HepG2 (cell line): ENCODE results near the gene UAP1L1. TPM values are rescaled to one million over a fixed set of nuclear protein-coding genes. Genes with fewer than 3 reads are reported as not detected.
A peak's percentile ranks its signal among the peaks of the same experiment; 100 is the strongest.

Experiments
- ELF3 ChIP-seq: IDR thresholded peaks from 2 replicates; pipeline ENCODE4 v1.6.1; 2016; ENCODE audit warnings: missing genetic modification reagents, missing compliant biosample characterization
- HDAC1 ChIP-seq: sonication (generic); formaldehyde crosslinking; IDR thresholded peaks from 2 replicates; pipeline ENCODE4 v1.5.1; 2020; ENCODE audit warnings: mild to moderate bottlenecking, missing genetic modification reagents
- KLF9 ChIP-seq: IDR thresholded peaks from 2 replicates; pipeline ENCODE4 v1.6.1; 2016; ENCODE audit warnings: low read depth
- NFAT5 ChIP-seq: sonication (generic); formaldehyde crosslinking; IDR thresholded peaks from 2 replicates; pipeline ENCODE4 v1.4.0; 2020; ENCODE audit warnings: missing genetic modification reagents
- NR3C1 ChIP-seq: sonication (generic); formaldehyde crosslinking; IDR thresholded peaks from 2 replicates; pipeline ENCODE4 v1.4.0; 2020; ENCODE audit warnings: missing genetic modification reagents
- PHF8 ChIP-seq: sonication (generic); formaldehyde crosslinking; IDR thresholded peaks from 2 replicates; pipeline ENCODE4 v1.5.0; 2020; ENCODE audit warnings: missing genetic modification reagents
- RBM22 ChIP-seq: fragments of 200-400 bp; formaldehyde crosslinking; optimal IDR thresholded peaks from 2 replicates; pipeline ENCODE3; 2017; ENCODE audit warnings: mild to moderate bottlenecking, low read length, moderate library complexity
- REPIN1 ChIP-seq: sonication (generic); formaldehyde crosslinking; IDR thresholded peaks from 2 replicates; pipeline ENCODE4 v1.8.0; 2022; ENCODE audit warnings: missing genetic modification reagents, low read depth, mild to moderate bottlenecking, borderline replicate concordance
- SP5 ChIP-seq: IDR thresholded peaks from 2 replicates; pipeline ENCODE4 v1.6.1; 2016; ENCODE audit warnings: low read depth, borderline replicate concordance
- TGIF2 ChIP-seq: IDR thresholded peaks from 2 replicates; pipeline ENCODE4 v1.6.1; 2016; ENCODE audit warnings: control low read depth, missing compliant biosample characterization
- USF2 ChIP-seq, 2 experiments: sonication (generic) in 1 of 2; formaldehyde crosslinking in 1 of 2; IDR thresholded peaks; 2 replicates each; pipeline versions ENCODE4 v1.5.1 to v1.6.1; 2011 to 2020; ENCODE audit warnings: borderline replicate concordance in 1 of 2, low read depth in 1 of 2, low read length in 1 of 2, mild to moderate bottlenecking in 1 of 2, missing genetic modification reagents in 1 of 2, moderate library complexity in 1 of 2
- ZBTB7B ChIP-seq: sonication (generic); formaldehyde crosslinking; IDR thresholded peaks from 2 replicates; pipeline ENCODE4 v1.4.0; 2020; ENCODE audit warnings: missing genetic modification reagents
- ZFP41 ChIP-seq: sonication (generic); formaldehyde crosslinking; IDR thresholded peaks from 2 replicates; pipeline ENCODE4 v1.4.0; 2020; ENCODE audit warnings: mild to moderate bottlenecking, missing genetic modification reagents, borderline replicate concordance
- ZFYVE20 ChIP-seq: sonication (generic); formaldehyde crosslinking; IDR thresholded peaks from 2 replicates; pipeline ENCODE4 v1.8.0; 2023; ENCODE audit warnings: low read depth, mild to moderate bottlenecking, moderate library complexity, missing genetic modification reagents, borderline replicate concordance
- ZNF18 ChIP-seq: sonication (generic); formaldehyde crosslinking; IDR thresholded peaks from 2 replicates; pipeline ENCODE4 v1.8.0; 2022; ENCODE audit warnings: mild to moderate bottlenecking, missing genetic modification reagents; ENCODE audit not compliant: insufficient replicate concordance
- ZNF580 ChIP-seq: IDR thresholded peaks from 2 replicates; pipeline ENCODE4 v1.6.1; 2016; ENCODE audit warnings: low read depth, borderline replicate concordance
- ZNF784 ChIP-seq: sonication (generic); formaldehyde crosslinking; IDR thresholded peaks from 2 replicates; pipeline ENCODE4 v1.5.1; 2020; ENCODE audit warnings: missing genetic modification reagents, mild to moderate bottlenecking, borderline replicate concordance
- polyA plus RNA-seq, 8 experiments: library from polyadenylated mRNA; depleted of rRNA in 3 of 8; stranded (reverse) in 7 of 8; unstranded in 1 of 8; fragments of >200 nt; fragmentation: Illumina TruSeq in 4 of 8; extraction: Trizol in 4 of 8; gene quantifications; 2 replicates each; pipeline versions ENCODE4 v1.2.1 to v1.2.3, GENCODE V29; 2011 to 2016; ENCODE audit warnings: low read depth in 4 of 8, missing spikeins in 1 of 8, mixed read lengths in 1 of 8; ENCODE audit not compliant: insufficient read depth in 1 of 8
- total RNA-seq, 5 experiments: library from RNA; depleted of rRNA; stranded (reverse); fragments of >200 nt; fragmentation: Illumina TruSeq; extraction: Trizol; gene quantifications; 2 replicates each; pipeline ENCODE4 v1.2.3, GENCODE V29; 2016; ENCODE audit warnings: low read depth in 1 of 5

The UAP1L1 gene
- total and polyA plus RNA-seq, 2 of the 13 experiments (the other 11 are each of a cell fraction or from before 2014, with no cell fraction given), result 5.4 to 6.4 TPM

- TF ChIP-seq ZNF18 (CRISPR knock-in tag), result peak; percentile 26
- TF ChIP-seq ZFP41 (CRISPR knock-in tag), result 0 out of 2 replicates have a peak, but pooled peaks have one; percentile 28
- no peak for TF ChIP-seq NR3C1 (CRISPR knock-in tag)
- no peak for TF ChIP-seq USF2 (IDR thresholded peaks at IDR 0.05; ENCODE audit: low read depth, low read length)
- no peak for TF ChIP-seq USF2 (CRISPR knock-in tag; IDR thresholded peaks at IDR 0.05; ENCODE audit: borderline replicate concordance)
- TF ChIP-seq ZNF580 (CRISPR knock-in tag), result 0 out of 2 replicates have a peak, but pooled peaks have one; percentile 17
- 0 out of 2 replicates have a peak, but pooled peaks have one; percentile 39 for TF ChIP-seq TGIF2
- peak; percentile 38; the same call in 1 of the 2 replicates for TF ChIP-seq ZBTB7B (CRISPR knock-in tag)
- TF ChIP-seq ELF3 (CRISPR knock-in tag), result peak; percentile 32; the same call in 1 of the 2 replicates
- TF ChIP-seq RBM22, result no peak
- no peak for TF ChIP-seq KLF9 (CRISPR knock-in tag)
- TF ChIP-seq PHF8 (CRISPR knock-in tag), result peak; percentile 53
- no peak for TF ChIP-seq ZNF784 (CRISPR knock-in tag)
- peak; percentile 76; the same call in 1 of the 2 replicates for TF ChIP-seq ZFYVE20 (CRISPR knock-in tag)
- TF ChIP-seq REPIN1 (CRISPR knock-in tag), result no peak
- 0 out of 2 replicates have a peak, but pooled peaks have one; percentile 46 for TF ChIP-seq SP5 (CRISPR knock-in tag)
- TF ChIP-seq HDAC1 (CRISPR knock-in tag), result no peak; the same call in 1 of the 2 replicates
- no peak for TF ChIP-seq NFAT5
Observed at GRCh38 chr9:137053944-137054931, 23.1 kb upstream of the UAP1L1 start, which contains the start of gene ENTPD2 (continued).
